Neural cell (in vitro differentiated cells): ENCODE measurements around the gene RIMS4.

Experiments
- EP300 ChIP-seq: fragments of 450-650 bp; conservative IDR thresholded peaks from 2 replicates; pipeline ENCODE4 v1.6.1; 2014; ENCODE audit warnings: antibody characterized with exemption, mild to moderate bottlenecking, moderate library complexity; ENCODE audit not compliant: poor library complexity, severe bottlenecking
- EZH2 ChIP-seq: fragments of 200-600, 300-800 bp; shearing (Covaris generic), sonication (generic); IDR thresholded peaks from 2 replicates; pipeline ENCODE4 v1.6.1; 2014; ENCODE audit warnings: antibody characterized with exemption, low read length, borderline replicate concordance, mild to moderate bottlenecking; ENCODE audit not compliant: insufficient read depth, poor library complexity, severe bottlenecking
- MXI1 ChIP-seq: fragments of 450-650 bp; conservative IDR thresholded peaks from 2 replicates; pipeline ENCODE4 v1.6.1; 2014; ENCODE audit warnings: antibody characterized with exemption, mild to moderate bottlenecking; ENCODE audit not compliant: poor library complexity, severe bottlenecking
- POLR2AphosphoS5 ChIP-seq: IDR thresholded peaks from 2 replicates; pipeline ENCODE4 v1.6.1; 2012
- RAD21 ChIP-seq: fragments of 450-650 bp; conservative IDR thresholded peaks from 2 replicates; pipeline ENCODE4 v1.6.1; 2014; ENCODE audit warnings: antibody characterized with exemption, mild to moderate bottlenecking, moderate library complexity
- SMC3 ChIP-seq: fragments of 450-650 bp; conservative IDR thresholded peaks from 2 replicates; pipeline ENCODE4 v1.6.1; 2014; ENCODE audit warnings: antibody characterized with exemption, mild to moderate bottlenecking, moderate library complexity; ENCODE audit not compliant: poor library complexity
- TF ChIP-seq, protein P1 (sequence below): fragments of 450-650 bp; IDR thresholded peaks from 2 replicates; pipeline ENCODE4 v1.5.1; 2014; ENCODE audit warnings: antibody characterized with exemption, mild to moderate bottlenecking, moderate library complexity; ENCODE audit not compliant: poor library complexity, severe bottlenecking
- TF ChIP-seq, protein P2 (sequence below): IDR thresholded peaks from 2 replicates; pipeline ENCODE4 v1.6.1; 2012; ENCODE audit warnings: borderline replicate concordance

DNA sequence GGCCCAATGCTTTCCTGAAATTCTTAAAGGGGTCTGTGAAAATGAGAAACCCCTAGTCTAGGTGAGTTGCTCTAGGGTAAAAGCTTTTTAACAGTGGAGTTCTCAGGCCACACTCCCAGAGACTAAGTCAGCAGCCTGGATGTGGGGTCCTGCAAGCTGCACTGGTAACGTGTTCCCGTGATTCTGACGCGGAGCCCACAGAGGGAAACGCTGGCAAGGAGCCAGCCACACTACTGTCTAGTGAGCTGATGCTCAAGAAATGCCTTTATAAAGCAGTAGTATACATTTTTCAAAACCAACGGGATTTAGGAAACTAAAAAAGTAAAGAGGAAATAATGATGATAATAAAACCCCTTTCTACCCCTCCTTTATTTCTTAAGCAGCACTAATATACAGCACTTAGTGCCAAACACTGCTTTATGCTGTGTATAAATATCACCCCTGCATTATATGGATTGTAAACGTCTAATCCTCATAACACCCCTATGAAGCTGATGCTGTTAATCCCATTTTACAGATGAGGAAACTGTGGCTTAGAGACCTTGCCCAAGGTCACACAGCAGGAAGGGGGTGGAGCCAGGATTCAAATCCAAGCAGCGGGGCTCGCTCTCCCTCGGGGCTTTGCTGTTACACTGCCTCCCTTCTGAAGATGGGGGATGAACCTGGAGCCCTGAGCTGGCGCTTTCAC, 39.7 kb downstream of the RIMS4 start:
- TF ChIP-seq, protein P1, sequence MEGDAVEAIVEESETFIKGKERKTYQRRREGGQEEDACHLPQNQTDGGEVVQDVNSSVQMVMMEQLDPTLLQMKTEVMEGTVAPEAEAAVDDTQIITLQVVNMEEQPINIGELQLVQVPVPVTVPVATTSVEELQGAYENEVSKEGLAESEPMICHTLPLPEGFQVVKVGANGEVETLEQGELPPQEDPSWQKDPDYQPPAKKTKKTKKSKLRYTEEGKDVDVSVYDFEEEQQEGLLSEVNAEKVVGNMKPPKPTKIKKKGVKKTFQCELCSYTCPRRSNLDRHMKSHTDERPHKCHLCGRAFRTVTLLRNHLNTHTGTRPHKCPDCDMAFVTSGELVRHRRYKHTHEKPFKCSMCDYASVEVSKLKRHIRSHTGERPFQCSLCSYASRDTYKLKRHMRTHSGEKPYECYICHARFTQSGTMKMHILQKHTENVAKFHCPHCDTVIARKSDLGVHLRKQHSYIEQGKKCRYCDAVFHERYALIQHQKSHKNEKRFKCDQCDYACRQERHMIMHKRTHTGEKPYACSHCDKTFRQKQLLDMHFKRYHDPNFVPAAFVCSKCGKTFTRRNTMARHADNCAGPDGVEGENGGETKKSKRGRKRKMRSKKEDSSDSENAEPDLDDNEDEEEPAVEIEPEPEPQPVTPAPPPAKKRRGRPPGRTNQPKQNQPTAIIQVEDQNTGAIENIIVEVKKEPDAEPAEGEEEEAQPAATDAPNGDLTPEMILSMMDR = no peak
- TF ChIP-seq POLR2AphosphoS5 (no peak), EZH2 (no peak), EP300 (no peak), SMC3 (no peak), RAD21 (no peak), MXI1 (no peak)
- TF ChIP-seq, protein P2, sequence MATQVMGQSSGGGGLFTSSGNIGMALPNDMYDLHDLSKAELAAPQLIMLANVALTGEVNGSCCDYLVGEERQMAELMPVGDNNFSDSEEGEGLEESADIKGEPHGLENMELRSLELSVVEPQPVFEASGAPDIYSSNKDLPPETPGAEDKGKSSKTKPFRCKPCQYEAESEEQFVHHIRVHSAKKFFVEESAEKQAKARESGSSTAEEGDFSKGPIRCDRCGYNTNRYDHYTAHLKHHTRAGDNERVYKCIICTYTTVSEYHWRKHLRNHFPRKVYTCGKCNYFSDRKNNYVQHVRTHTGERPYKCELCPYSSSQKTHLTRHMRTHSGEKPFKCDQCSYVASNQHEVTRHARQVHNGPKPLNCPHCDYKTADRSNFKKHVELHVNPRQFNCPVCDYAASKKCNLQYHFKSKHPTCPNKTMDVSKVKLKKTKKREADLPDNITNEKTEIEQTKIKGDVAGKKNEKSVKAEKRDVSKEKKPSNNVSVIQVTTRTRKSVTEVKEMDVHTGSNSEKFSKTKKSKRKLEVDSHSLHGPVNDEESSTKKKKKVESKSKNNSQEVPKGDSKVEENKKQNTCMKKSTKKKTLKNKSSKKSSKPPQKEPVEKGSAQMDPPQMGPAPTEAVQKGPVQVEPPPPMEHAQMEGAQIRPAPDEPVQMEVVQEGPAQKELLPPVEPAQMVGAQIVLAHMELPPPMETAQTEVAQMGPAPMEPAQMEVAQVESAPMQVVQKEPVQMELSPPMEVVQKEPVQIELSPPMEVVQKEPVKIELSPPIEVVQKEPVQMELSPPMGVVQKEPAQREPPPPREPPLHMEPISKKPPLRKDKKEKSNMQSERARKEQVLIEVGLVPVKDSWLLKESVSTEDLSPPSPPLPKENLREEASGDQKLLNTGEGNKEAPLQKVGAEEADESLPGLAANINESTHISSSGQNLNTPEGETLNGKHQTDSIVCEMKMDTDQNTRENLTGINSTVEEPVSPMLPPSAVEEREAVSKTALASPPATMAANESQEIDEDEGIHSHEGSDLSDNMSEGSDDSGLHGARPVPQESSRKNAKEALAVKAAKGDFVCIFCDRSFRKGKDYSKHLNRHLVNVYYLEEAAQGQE = no peak
